Activated T-cell treated with anti-CD3 and anti-CD28 coated beads for 1 hour (primary cell): ENCODE data around the gene PITRM1.
"Not testable (repeated sequence)": the region's sequence is repeated elsewhere in the genome, so short reads cannot be mapped to it uniquely, and the experiment has no call there.

ENCODE experiments used
- DNase-seq: peaks from one replicate; pipeline ENCODE4 v3.0.0-alpha.2; 2020; ENCODE audit warnings: low read depth

PITRM1 gene

GRCh38 chr10:3197348-3198003 is 24.9 kb upstream of the PITRM1 start:
- DNase-seq = peak; percentile 39

GRCh38 chr10:3196958-3197347 is 24.4 kb upstream of the PITRM1 start:
- no peak for DNase-seq

- DNase-seq = no peak
Observed at GRCh38 chr10:3196482-3196881, 23.9 kb upstream of the PITRM1 start.

GRCh38 chr10:3195726-3196125 is 23.1 kb upstream of the PITRM1 start:
- no peak for DNase-seq

GRCh38 chr10:3195286-3195685 is 22.7 kb upstream of the PITRM1 start:
- DNase-seq = no peak

GRCh38 chr10:3194871-3195270 is 22.3 kb upstream of the PITRM1 start:
- no peak for DNase-seq

DNA sequence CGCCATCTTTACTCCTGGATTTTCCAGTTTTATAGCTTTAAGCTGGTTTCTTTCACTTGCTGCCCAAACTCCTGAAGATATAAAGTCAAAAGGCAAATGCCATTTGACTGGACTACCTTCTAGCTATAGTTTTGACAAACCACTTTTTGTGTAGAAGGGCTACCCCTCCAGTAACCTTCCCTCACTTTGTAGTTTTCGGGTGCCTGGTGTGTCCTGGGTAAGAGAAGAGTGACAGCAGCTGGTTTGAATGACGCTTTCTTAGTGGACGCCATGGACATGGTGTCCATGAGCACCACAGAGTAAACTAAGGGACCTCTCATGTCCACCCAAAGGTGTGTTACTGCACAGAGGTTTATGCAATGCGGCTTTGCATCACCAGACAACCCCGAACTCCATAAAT is 21.2 kb upstream of the PITRM1 start:
- no peak for DNase-seq

- peak; percentile 41 for DNase-seq
Observed at GRCh38 chr10:3192856-3193635, 20.5 kb upstream of the PITRM1 start.

DNA sequence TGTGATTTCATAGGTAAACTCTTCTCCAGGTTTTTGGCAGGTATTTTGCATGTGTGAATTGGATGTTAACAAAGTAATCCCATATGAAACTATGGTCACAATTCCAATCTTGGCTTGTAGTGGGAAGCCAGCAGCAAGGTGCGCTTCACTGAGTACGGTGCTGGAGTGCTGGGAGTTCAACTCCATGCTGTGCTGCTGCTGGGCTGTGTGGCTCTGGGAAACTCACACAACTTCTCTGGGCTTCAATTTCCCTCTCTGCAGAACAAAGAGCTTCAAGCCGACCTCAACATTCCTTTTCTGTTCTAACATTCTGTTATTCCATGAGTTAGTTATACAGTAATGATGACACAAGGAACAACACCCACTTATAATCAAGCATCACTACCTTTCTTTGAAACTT is 18.2 kb upstream of the PITRM1 start:
- DNase-seq = no peak

- not testable (repeated sequence) for DNase-seq
Observed at GRCh38 chr10:3187229-3187628, 14.6 kb upstream of the PITRM1 start.

DNA sequence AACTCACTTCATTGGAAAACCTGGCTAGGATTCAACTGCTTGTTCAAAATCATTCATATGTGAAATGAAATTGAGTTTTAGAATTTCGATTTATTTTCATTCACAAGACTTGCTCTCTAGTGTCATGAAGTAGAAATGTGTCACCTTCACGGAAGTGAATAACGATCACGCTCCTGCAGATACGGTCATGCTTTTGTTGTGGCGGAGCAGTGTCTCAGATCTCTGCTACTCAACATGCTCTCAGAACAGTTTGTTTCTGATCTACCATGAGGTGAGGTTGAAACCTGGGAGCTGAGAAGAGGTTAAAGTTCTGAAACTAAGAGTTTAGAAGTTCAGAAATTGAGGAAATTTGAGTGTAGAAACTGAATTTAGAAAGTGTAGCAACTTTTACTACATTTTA is 13.8 kb upstream of the PITRM1 start:
- DNase-seq = peak; percentile 17

DNA sequence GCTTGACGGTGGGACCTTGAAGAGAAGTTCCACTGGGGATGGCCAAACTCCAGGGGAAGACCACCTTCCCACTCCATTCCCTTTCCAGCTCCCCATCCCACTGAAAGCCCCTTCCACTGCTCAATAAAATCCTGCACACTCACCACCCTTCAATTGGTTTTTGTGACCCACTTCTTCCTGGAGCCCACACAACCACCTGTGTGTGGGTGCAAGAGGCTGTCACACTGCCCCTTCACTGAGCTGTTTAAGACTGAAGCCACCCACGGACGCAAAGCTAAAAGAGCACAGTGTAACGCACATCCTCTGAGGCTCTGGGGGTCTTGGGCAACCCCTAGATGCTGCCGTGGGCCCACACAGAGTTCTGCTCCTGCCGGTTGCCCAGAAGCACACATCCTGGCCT is 12.8 kb upstream of the PITRM1 start:
- no peak for DNase-seq

GRCh38 chr10:3180355-3181025 is 7.9 kb upstream of the PITRM1 start:
- no peak for DNase-seq

DNA sequence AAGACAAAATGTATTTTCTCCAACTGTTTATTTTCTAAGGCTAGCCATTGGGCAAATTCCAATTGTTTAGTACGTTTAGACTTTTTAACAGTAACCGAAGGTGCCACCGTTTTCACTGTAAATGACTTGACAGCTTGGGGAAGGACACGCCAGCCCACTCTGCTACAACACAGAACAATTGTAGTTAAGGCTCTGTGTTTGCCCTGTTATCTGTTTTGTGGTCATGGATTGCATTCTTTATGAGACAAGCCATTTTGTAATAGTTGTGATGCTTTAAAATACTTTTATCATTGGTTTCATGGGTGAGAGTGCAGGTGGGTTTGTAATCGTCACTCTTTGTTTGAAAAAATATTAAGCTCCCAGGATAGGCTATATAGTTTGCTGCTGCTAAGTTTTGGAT is 6.6 kb upstream of the PITRM1 start:
- no peak for DNase-seq

DNA sequence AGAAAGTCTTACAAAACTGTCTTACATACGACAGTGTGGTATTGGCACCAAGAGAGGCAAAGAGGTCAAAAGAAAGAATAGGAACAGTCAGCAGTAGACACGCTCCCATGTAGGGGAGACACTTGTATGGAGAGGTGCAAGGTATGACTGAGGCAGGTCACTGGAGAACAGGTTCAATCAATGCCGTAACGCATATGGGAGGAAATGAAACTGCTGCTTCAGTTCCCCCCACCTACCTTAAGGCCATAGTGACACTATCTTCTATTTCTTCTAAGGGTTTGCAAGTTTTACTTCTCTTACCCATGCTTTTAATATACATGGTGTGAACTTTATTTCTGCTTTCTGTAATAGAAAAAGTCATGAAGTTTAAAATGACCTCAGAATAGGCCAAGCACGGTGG is 5.5 kb upstream of the PITRM1 start:
- DNase-seq = no peak

DNA sequence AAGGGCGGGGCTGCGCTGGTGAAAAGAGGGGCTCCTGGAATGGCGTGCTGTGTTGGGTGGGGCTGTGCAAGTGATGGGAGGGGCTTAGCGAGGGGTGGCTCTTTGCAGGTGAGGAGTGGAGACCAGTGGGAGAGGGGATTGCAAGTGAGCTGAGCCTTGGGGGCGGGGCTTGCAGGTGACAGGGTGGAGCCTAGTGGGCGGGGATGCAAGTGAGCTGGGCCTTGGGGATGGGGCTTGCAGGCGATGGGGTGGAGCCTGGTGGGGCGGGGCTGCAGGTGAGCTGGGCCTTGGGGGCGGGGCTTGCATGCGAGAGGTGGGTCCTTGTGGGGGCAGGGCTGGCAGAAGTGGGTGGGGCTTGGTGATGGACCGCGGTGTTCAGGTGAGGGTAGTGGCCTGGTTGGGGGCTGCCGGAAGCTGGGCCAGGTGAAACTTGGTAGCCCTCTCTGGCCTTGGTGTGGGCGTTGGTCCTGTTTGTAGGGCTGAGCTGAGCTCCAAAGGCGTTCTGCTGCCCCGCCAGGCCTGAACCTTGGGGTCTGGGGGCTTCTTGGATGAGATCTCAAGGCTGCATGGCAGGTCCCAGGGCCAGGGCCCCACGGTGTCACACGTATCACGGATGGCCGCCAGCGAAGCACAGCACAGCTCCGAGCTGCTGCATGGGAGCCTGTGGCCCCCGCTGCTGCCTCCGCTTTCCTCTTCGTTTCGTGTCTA is 743 bp upstream of the PITRM1 start:
- no peak for DNase-seq

DNA sequence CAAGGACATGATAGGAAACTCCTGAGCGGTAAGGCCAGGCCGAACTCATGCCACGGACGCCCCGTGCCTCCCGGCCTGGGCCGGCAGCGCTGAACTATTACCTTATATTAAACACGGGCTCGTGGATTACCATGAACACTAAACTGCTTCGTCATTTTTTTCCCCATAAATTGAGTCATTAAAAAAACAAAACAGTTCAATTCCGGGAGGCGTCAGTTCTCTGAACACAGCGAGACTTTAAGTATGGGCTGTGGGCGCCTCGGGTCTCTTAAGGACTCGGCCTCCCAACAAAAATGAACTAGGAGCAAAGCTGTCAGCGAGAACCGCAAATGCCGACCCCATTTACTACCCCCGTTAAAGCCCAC is 519 bp downstream of the PITRM1 start:
- no peak for DNase-seq

- DNase-seq = not testable (repeated sequence)
Observed at GRCh38 chr10:3171488-3171887, 1.1 kb downstream of the PITRM1 start.

- no peak for DNase-seq
Observed at GRCh38 chr10:3169673-3170072, 2.9 kb downstream of the PITRM1 start.

- DNase-seq = no peak
Observed at GRCh38 chr10:3169271-3169670, 3.3 kb downstream of the PITRM1 start.

GRCh38 chr10:3167611-3168330 is 4.8 kb downstream of the PITRM1 start:
- no peak for DNase-seq
